Stimulated activated effector memory CD8-positive, alpha-beta T cell treated with anti-CD3 and anti-CD28 coated beads, Interleukin-12 subunit alpha, Interleukin-12 subunit beta, amount 100 ng/mL, for 72 hours (primary cell): ENCODE measurements around the gene ESPN.
"Not testable (repeated sequence)": the region's sequence is repeated elsewhere in the genome, so short reads cannot be mapped to it uniquely, and the experiment has no call there.

Experiments used
- ATAC-seq: fragments of 150-1000 bp; cut with Tn5 transposase; 2 replicates; pipeline ENCODE4 v1.10.0; 2021
- DNase-seq, 2 donors: peaks; one replicate each; pipeline ENCODE4 v3.0.0; 2021 to 2022; ENCODE audit warnings: low spot score in 2 of 2
- H3K27ac Mint-ChIP-seq: one replicate; pipeline ENCODE4 v1.8.0; 2022; ENCODE audit warnings: mild to moderate bottlenecking, mixed read lengths
- H3K36me3 Mint-ChIP-seq: one replicate; pipeline ENCODE4 v1.8.0; 2022; ENCODE audit warnings: mild to moderate bottlenecking, mixed read lengths
- H3K4me1 Mint-ChIP-seq: one replicate; pipeline ENCODE4 v1.8.0; 2022; ENCODE audit warnings: mixed read lengths
- H3K4me3 Mint-ChIP-seq: one replicate; pipeline ENCODE4 v1.8.0; 2022; ENCODE audit warnings: mild to moderate bottlenecking, mixed read lengths
- H3K9me3 Mint-ChIP-seq: one replicate; pipeline ENCODE4 v1.8.0; 2022; ENCODE audit warnings: mixed read lengths

The ESPN gene

GRCh38 chr1:6447016-6447817, 22.6 kb downstream of the ESPN start:
- no peak for DNase-seq
- ATAC-seq, result no peak
- Mint-ChIP-seq H3K9me3 (no peaks in the 10 kb centered on the region), H3K27ac (no peak overlapping the region), H3K4me1 (peaks cover 33% of the 10 kb centered on the region), H3K4me3 (peak overlapping the region; percentile 56), H3K36me3 (no peaks in the 10 kb centered on the region)

- DNase-seq (no peak), ATAC-seq (peak; percentile 33)
- H3K4me3 Mint-ChIP-seq, result peak overlapping the region; percentile 56
- peaks cover 35% of the 10 kb centered on the region for H3K4me1 Mint-ChIP-seq
- H3K36me3 Mint-ChIP-seq, result no peaks in the 10 kb centered on the region
- no peak overlapping the region for H3K27ac Mint-ChIP-seq
- H3K9me3 Mint-ChIP-seq, result no peaks in the 10 kb centered on the region
Measured at GRCh38 chr1:6447818-6448748, 23.5 kb downstream of the ESPN start.

GRCh38 chr1:6448749-6449631, 24.4 kb downstream of the ESPN start:
- Mint-ChIP-seq H3K4me3 (peak overlapping the region; percentile 69), H3K4me1 (peaks cover 43% of the 10 kb centered on the region), H3K27ac (no peak overlapping the region), H3K36me3 (peaks cover 4% of the 10 kb centered on the region), H3K9me3 (no peaks in the 10 kb centered on the region)
- no peak for DNase-seq
- ATAC-seq, result peak; percentile 60

DNA sequence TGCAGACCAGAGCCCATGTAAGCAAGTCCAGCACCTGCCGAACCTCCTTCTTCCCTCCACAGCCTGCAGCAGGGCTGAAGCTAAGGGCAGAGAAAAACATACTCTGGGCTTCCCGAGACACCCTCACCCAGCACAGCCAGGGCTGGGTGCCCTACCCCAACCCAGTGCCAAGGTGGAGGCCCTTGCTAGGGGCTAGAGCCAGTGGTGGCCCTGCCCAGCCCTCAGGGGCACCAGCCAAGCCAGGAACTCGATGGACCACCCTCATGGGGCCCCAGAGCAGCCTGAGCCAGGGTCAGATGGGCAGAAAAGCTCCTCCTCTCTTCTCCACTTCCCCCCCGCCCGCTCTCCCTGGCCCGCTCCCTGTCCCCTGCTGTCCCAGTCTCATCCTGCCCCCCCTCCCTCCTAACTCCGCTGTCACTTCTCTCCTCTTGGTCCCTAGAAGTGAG, 25.5 kb downstream of the ESPN start:
- DNase-seq, result no peak
- peaks cover 4% of the 10 kb centered on the region for H3K36me3 Mint-ChIP-seq
- H3K4me3 Mint-ChIP-seq, result peak overlapping the region; percentile 69
- peaks cover 38% of the 10 kb centered on the region for H3K4me1 Mint-ChIP-seq
- no peak for ATAC-seq
- H3K27ac Mint-ChIP-seq, result no peak overlapping the region
- no peaks in the 10 kb centered on the region for H3K9me3 Mint-ChIP-seq

DNA sequence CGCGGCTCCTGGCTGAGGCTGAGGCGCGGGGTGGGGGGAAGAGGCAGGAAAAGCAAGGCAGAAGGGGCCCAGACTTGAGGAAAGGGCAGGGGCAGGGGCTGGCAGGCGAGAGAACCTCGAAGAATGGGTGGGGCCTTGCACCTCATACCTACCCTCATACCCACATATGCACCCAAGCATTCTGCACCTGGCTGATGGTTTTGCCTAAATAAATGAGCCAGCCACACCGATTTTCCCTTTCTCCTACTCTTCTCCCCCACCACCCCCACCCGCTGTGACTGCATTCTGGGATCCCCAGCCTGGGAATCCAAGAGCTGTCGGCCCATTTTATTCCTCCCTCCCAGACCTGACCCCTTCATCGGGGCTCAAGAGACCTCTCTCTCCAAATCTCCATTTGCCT, 25.9 kb downstream of the ESPN start:
- not testable (repeated sequence) for H3K27ac Mint-ChIP-seq

GRCh38 chr1:6450943-6451373, 26.4 kb downstream of the ESPN start:
- peaks cover 35% of the 10 kb centered on the region for H3K4me1 Mint-ChIP-seq
- no peak overlapping the region for H3K4me3 Mint-ChIP-seq
- H3K9me3 Mint-ChIP-seq, result no peaks in the 10 kb centered on the region
- DNase-seq, result no peak
- peaks cover 4% of the 10 kb centered on the region for H3K36me3 Mint-ChIP-seq
- ATAC-seq, result no peak
- no peak overlapping the region for H3K27ac Mint-ChIP-seq

More for the DNA sequence above, 25.9 kb downstream of the ESPN start:
- not testable (repeated sequence) for DNase-seq, H3K9me3 Mint-ChIP-seq, H3K4me3 Mint-ChIP-seq, H3K36me3 Mint-ChIP-seq, ATAC-seq
- peaks cover 35% of the 10 kb centered on the region for H3K4me1 Mint-ChIP-seq

DNA sequence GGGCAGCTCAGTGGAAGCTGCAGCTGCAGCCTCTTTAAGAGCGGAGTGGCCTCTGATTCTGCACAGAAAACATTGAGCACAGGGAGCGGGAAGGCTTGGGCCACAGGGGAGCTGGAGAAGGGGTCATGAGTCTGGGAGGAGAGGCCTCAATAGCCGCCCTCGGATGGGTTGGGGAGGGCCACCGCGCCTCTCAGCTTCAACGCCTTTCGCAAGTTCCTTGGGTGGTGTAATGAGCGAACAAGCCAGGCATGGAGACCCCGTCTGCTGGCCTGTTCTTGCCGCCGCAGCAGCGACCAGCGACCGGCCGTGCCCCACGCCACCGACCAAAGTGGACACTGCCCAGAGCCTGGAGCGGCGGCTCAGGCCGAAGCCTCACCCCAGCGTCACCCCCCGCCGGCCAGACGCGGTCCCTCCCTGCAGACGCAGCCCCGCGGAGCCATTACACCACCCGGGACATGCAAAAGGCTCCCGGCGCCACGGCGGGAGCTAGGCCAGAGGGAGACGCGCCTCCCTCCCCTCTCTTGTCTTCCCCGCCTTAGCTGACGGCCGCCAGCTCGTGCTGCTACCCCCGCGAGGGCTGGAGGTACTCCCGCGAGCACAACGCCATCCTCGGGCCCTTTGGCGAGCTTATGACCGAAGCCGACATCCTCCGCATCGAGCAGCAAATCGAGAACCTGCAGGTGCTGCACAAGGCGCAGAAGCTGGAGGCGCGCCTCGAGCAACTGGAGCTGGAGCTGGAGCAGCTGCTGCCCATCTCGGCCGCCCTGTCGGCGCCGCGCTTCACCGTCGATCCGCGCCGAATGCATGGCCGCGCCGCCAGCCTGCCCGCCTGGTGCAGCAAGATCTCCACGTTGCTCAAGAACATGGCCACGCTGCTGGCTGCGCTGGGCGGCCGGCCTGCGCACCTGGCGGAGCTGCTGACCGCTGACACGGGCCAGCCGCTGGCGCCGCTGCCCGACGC, 29.6 kb downstream of the ESPN start:
- ATAC-seq, H3K36me3 Mint-ChIP-seq, H3K27ac Mint-ChIP-seq, H3K9me3 Mint-ChIP-seq, DNase-seq: not testable (repeated sequence)
- peak overlapping the region; percentile 39 for H3K4me3 Mint-ChIP-seq
- peaks cover 37% of the 10 kb centered on the region for H3K4me1 Mint-ChIP-seq

GRCh38 chr1:6454856-6455751, 30.5 kb downstream of the ESPN start:
- Mint-ChIP-seq H3K9me3 (no peaks in the 10 kb centered on the region), H3K4me1 (peaks cover 36% of the 10 kb centered on the region), H3K27ac (no peak overlapping the region), H3K36me3 (peaks cover 5% of the 10 kb centered on the region), H3K4me3 (no peak overlapping the region)
- peak; percentile 52 for ATAC-seq
- DNase-seq, result no peak

GRCh38 chr1:6455752-6456520, 31.4 kb downstream of the ESPN start:
- not testable (repeated sequence) for ATAC-seq, H3K9me3 Mint-ChIP-seq, H3K27ac Mint-ChIP-seq, DNase-seq, H3K4me3 Mint-ChIP-seq
- Mint-ChIP-seq H3K4me1 (peaks cover 39% of the 10 kb centered on the region), H3K36me3 (peaks cover 13% of the 10 kb centered on the region)

- H3K4me3 Mint-ChIP-seq, result no peak overlapping the region
- DNase-seq (no peak), ATAC-seq (no peak)
- no peaks in the 10 kb centered on the region for H3K9me3 Mint-ChIP-seq
- peaks cover 23% of the 10 kb centered on the region for H3K36me3 Mint-ChIP-seq
- peaks cover 48% of the 10 kb centered on the region for H3K4me1 Mint-ChIP-seq
- no peak overlapping the region for H3K27ac Mint-ChIP-seq
Measured at GRCh38 chr1:6456800-6457466, 32.4 kb downstream of the ESPN start.

GRCh38 chr1:6459850-6460265, 35.3 kb downstream of the ESPN start:
- Mint-ChIP-seq H3K4me3 (peak overlapping the region; percentile 75), H3K9me3 (no peaks in the 10 kb centered on the region), H3K36me3 (peaks cover 41% of the 10 kb centered on the region), H3K27ac (peak overlapping the region; percentile 96), H3K4me1 (peaks cover 63% of the 10 kb centered on the region)
- peak in 1 of 2 donors; percentile 24 for DNase-seq
- ATAC-seq, result peak; percentile 56
